Subcutaneous adipose tissue (tissue), 4 donors: Measurements from ENCODE around the gene LUZP1. TPM values are rescaled to one million over a fixed set of nuclear protein-coding genes. Genes with fewer than 3 reads are reported as not detected.

Experiments
- total RNA-seq, 4 donors: library from RNA; depleted of rRNA; stranded (reverse); fragments of >200 nt; gene quantifications; one replicate each; pipeline ENCODE4 v1.1.0, GENCODE V29; 2016
- TF ChIP-seq, protein P1 (sequence below): fragments of 450-650 bp; IDR thresholded peaks from one replicate; pipeline ENCODE4 v1.5.1; 2016; ENCODE audit warnings: low read depth, mild to moderate bottlenecking, control low read depth, antibody characterized with exemption, moderate library complexity

Gene LUZP1
- 10 to 100 TPM; 23.3 to 30.3 (median 24.7) TPM for total RNA-seq

DNA sequence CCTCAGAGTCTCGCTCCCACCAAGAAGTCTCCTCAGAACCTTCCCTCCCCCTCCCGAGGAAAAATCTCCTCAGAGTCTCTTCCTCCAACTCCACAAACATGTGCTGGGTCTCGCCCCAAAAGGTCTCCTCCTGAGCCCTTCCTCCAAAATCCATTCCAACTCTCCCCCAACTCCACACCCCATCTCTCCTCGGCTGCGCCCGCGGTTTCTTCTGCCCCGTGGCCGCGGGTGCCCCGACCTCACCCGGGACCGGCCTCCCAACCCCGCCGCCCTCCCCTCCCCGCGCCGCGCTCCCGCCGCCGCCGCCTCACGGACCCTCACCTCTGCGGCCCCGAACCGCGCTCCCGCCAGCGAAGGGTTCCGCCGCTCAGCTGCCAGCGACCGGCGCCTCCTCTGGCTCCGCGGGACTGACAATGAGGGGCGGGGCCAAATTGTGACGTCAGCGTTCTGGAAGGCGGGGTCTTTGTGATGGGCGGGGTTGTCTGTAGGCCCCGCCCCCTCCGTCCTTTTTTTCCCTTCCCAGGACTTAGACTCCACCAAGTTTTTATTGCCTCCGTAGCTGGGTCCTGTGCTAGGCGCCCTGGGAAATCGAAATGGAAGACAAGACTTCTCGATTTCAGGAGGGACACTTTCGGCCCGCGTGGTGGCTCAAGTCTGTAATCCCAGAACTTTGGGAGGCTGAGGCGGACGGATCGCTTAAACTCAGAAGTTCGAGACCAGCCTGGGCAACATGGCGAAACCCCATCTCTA is at the start of gene LUZP1:
Gene LUZP1, minus strand, starts transcription at position 412 of the 750 bp plus-strand sequence.
- TF ChIP-seq, protein P1, sequence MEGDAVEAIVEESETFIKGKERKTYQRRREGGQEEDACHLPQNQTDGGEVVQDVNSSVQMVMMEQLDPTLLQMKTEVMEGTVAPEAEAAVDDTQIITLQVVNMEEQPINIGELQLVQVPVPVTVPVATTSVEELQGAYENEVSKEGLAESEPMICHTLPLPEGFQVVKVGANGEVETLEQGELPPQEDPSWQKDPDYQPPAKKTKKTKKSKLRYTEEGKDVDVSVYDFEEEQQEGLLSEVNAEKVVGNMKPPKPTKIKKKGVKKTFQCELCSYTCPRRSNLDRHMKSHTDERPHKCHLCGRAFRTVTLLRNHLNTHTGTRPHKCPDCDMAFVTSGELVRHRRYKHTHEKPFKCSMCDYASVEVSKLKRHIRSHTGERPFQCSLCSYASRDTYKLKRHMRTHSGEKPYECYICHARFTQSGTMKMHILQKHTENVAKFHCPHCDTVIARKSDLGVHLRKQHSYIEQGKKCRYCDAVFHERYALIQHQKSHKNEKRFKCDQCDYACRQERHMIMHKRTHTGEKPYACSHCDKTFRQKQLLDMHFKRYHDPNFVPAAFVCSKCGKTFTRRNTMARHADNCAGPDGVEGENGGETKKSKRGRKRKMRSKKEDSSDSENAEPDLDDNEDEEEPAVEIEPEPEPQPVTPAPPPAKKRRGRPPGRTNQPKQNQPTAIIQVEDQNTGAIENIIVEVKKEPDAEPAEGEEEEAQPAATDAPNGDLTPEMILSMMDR, result no peak

DNA sequence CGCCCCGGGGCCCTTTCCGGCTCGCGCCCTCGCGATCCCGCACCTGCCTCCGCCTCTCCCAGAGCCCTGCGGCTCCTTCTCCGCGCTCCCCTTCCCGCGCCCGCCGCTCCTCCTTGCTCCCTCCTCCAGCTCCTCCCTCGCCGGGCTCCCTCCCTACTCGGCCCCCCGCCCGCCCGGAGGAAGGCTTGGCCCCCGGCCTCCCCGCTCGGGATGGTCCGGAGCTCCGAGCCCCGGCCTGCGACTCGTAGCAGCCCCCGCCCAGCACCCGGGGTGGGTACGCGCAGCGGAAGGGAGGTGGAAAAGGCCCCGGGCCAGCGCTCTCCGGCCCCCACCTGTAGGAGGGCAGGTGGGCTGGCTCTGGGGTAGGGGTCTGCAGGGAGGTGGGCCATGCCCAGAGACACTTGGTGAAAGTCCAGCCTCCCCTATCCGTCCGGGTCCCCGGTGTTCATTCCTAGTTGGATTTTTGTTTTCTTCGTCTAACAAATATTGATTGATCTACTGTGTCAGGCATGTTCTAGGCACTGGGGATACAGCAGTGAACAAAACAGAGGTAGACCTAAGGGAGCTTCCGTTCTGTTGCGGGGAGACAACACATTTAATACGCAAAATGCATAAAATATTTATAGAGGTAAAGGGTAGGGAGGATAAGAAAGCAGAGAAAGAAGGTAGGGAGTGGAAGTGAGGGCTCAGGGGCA is 48.9 kb upstream of the LUZP1 start, which contains the start of gene HTR1D:
Gene HTR1D, minus strand, starts transcription at position 82 of the 695 bp plus-strand sequence. CDS start 23,283 bp downstream, outside the sequence.
- TF ChIP-seq, protein P1, result no peak

- TF ChIP-seq, protein P1, result no peak
Measured at GRCh38 chr1:23216771-23217420, 48.2 kb upstream of the LUZP1 start.

DNA sequence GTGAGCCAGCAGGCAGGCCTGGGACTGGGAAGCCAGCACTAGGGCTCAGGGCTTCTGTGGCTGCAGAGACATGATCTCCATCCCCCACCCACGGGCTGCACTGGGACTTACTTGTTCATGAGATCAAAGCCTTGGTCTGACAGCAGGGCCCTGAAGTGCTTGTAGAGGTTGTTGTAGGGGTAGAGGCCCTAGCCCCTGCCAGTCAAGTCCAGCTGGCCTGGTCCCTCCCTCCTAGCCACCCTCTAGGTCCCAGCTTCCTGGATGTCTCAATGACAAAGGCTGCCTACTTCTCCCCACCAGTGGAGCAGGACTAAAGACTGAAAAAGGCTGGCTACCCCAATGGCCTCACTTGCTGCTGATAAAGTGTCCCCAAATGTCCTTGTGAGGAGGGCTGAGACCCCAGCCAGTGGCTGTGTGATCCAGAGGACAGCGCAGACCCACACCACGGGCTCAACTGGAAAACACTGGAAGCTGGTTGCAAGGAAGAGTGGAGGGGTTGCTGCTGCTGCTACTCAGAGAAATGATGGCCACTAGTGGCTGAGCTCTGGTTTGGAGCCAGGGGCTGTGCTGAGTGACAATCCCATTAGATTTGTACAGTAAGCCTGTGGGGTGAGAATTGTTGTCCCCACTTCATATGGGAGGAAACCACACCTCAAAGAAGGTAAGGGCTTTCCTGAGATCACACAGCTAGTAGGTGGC is 47.2 kb upstream of the LUZP1 start:
- TF ChIP-seq, protein P1, result no peak

DNA sequence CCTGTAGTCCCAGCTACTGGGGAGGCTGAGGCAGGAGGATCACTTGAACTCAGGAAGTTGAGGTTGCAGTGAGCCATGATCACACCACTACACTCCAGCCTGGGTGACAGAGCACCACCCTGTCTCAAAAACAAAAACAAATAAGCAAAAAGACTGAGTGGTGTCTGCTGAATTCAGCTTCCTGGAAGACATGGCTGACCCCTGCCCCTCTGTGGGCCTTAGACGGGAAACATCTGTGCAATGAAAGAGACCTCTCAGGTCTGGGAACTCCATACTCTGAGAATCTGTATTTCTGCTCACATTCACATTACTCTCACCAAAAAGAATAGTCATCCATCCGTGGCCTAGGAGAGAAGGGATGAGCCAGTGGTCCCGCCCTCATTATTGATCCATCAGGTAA is 46.6 kb upstream of the LUZP1 start:
- TF ChIP-seq, protein P1, result no peak

- TF ChIP-seq, protein P1, result no peak
Measured at GRCh38 chr1:23214640-23215039, 46.0 kb upstream of the LUZP1 start.
